Measurements from ENCODE around the gene ZNF398. TPM values are rescaled to one million over a fixed set of nuclear protein-coding genes. Genes with fewer than 3 reads are reported as not detected.

Gene ZNF398
- 6.7 and 6.8 TPM in 2 replicates for total RNA-seq

GRCh38 chr7:149147072-149147751, at the start of gene ZNF398:
Gene ZNF398 (plus strand): TSS chr7:149147453. CDS start chr7:149147743, 290 bp downstream.

GRCh38 chr7:149125863-149126661, 21.2 kb upstream of the ZNF398 start, which contains the start of gene ZNF425:
Gene ZNF425 (minus strand): TSS chr7:149126324. CDS start chr7:149126213, 111 bp downstream.

GRCh38 chr7:149195180-149196150, 48.2 kb downstream of the ZNF398 start, which contains the start of gene ZNF282:
Gene ZNF282 (plus strand): TSS chr7:149195546. CDS start chr7:149195590, 44 bp downstream.

Other genes starting within 250 kb of the ZNF398 start
- gene PDIA4, start 118.9 kb upstream of the ZNF398 start, total RNA-seq, result 256 and 304 TPM in 2 replicates
- 3.3 and 7.8 TPM in 2 replicates for gene ZNF786, start 56.7 kb upstream of the ZNF398 start, total RNA-seq
- gene ZNF425, start 21.1 kb upstream of the ZNF398 start, total RNA-seq, result 2.8 TPM in 2 replicates
- gene ZNF282, start 48.1 kb downstream of the ZNF398 start, total RNA-seq, result 14.8 and 18.7 TPM in 2 replicates
- gene ZNF212, start 92.2 kb downstream of the ZNF398 start, total RNA-seq, result 4.0 and 4.5 TPM in 2 replicates
- gene ZNF783, start 114.7 kb downstream of the ZNF398 start, total RNA-seq, result 9.5 and 11.9 TPM in 2 replicates

All from aortic smooth muscle cell (primary cell).